ENCODE measurements around the gene CCDC142. TPM values are rescaled to one million over a fixed set of nuclear protein-coding genes. Genes with fewer than 3 reads are reported as not detected.

The CCDC142 gene
- total RNA-seq, 1 donor from 2014 or later: 3.9 TPM

- DNase-seq (ENCODE audit: low read depth): no peak
- TF ChIP-seq CTCF (conservative IDR thresholded peaks at IDR 0.05; ENCODE audit: low read depth, low read length): no peak
- H3K4me3 ChIP-seq (ENCODE audit: low read depth, low read length): no peak overlapping the region
These were observed 14.4 kb upstream of the CCDC142 start for GRCh38 chr2:74496997-74497776.

- TF ChIP-seq CTCF (conservative IDR thresholded peaks at IDR 0.05; ENCODE audit: low read depth, low read length): no peak
- DNase-seq (ENCODE audit: low read depth): no peak
- H3K4me3 ChIP-seq (ENCODE audit: low read depth, low read length): no peak overlapping the region
These were observed 12.6 kb upstream of the CCDC142 start for GRCh38 chr2:74495440-74495839.

GRCh38 chr2:74493546-74493945 is 10.7 kb upstream of the CCDC142 start:
- no peak for DNase-seq (ENCODE audit: low read depth)
- H3K4me3 ChIP-seq (ENCODE audit: low read depth, low read length): no peak overlapping the region

DNA sequence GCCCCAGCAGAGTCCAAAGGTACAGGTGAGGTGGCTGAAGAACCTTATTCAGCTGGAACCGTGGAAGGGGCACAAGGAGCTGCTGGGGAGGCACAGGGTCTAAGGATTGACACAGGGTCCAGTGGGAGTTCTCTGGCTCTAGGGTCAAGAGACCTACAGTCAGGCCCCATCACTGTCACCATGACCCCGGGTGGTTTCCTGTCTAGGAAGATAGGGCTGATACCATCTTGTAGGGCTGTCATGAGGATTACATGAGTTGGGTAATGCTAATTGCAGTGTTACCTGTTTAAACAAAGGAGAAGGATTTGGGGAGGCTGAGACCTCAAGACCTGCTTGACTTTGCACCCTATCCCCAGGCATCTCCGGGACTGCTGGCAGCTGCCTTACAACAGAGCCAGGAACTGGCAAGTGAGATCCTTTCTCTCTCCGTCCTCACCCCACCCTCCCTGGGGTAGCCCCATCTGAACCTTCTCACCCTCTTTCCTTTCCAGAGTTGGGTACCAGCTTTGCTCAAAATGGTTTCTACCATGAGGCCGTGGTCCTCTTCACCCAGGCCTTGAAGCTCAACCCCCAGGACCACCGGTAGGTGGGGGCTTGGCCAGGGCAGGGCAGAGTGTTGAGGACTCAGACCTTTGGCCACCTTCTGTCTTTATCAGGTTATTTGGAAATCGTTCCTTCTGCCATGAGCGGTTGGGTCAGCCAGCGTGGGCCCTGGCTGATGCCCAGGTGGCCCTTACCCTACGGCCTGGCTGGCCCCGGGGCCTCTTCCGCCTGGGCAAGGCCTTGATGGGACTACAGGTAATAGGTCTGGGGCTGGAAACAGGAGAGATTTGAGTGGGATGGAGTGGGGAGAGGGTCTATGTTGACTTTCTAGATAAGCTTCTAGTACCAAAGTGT is 9.1 kb upstream of the CCDC142 start:
- H3K4me3 ChIP-seq (ENCODE audit: low read depth, low read length): no peak overlapping the region
- no peak for DNase-seq (ENCODE audit: low read depth)
- no peak for TF ChIP-seq CTCF (conservative IDR thresholded peaks at IDR 0.05; ENCODE audit: low read depth, low read length)

More at GRCh38 chr2:74493546-74493945, 10.7 kb upstream of the CCDC142 start:
- no peak for TF ChIP-seq CTCF (conservative IDR thresholded peaks at IDR 0.05; ENCODE audit: low read depth, low read length)

GRCh38 chr2:74489906-74490305 is 7.1 kb upstream of the CCDC142 start:
- H3K4me3 ChIP-seq (ENCODE audit: low read depth, low read length): no peak overlapping the region
- TF ChIP-seq CTCF (conservative IDR thresholded peaks at IDR 0.05; ENCODE audit: low read depth, low read length): no peak
- DNase-seq (ENCODE audit: low read depth): no peak

- no peak overlapping the region for H3K4me3 ChIP-seq (ENCODE audit: low read depth, low read length)
- TF ChIP-seq CTCF (conservative IDR thresholded peaks at IDR 0.05; ENCODE audit: low read depth, low read length): no peak
- DNase-seq (ENCODE audit: low read depth): no peak
These were observed 6.1 kb upstream of the CCDC142 start for GRCh38 chr2:74488643-74489481.

Data from epithelial cell of proximal tubule (primary cell).